DMS 273 treated with DMSO at 0.1 percent for 48 hours (cell line): ENCODE results near the gene HIP1.
"Not testable (repeated sequence)": the region's sequence is repeated elsewhere in the genome, so short reads cannot be mapped to it uniquely, and the experiment has no call there.

Experiments used
- DNase-seq: peaks from one replicate; lab custom pipeline; 2025; lab: John Stamatoyannopoulos, UW

Gene HIP1

GRCh38 chr7:75644589-75644988 lies 94.2 kb downstream of the HIP1 start:
- DNase-seq: no peak

GRCh38 chr7:75642810-75643486 lies 95.8 kb downstream of the HIP1 start:
- peak; percentile 28 for DNase-seq

GRCh38 chr7:75640201-75640600 lies 98.5 kb downstream of the HIP1 start:
- DNase-seq: no peak

GRCh38 chr7:75639886-75640190 lies 98.9 kb downstream of the HIP1 start:
- DNase-seq: no peak

- DNase-seq: no peak
Measured at GRCh38 chr7:75639071-75639885, 99.5 kb downstream of the HIP1 start.

GRCh38 chr7:75638594-75639070 lies 100.1 kb downstream of the HIP1 start:
- no peak for DNase-seq

- no peak for DNase-seq
Measured at GRCh38 chr7:75637854-75638593, 100.7 kb downstream of the HIP1 start.

GRCh38 chr7:75635036-75635435 lies 103.7 kb downstream of the HIP1 start:
- no peak for DNase-seq

- DNase-seq: not testable (repeated sequence)
Measured at GRCh38 chr7:75632587-75632986, 106.2 kb downstream of the HIP1 start.

- DNase-seq: no peak
Measured at GRCh38 chr7:75631711-75632110, 107.0 kb downstream of the HIP1 start.

- no peak for DNase-seq
Measured at GRCh38 chr7:75630549-75630948, 108.2 kb downstream of the HIP1 start.

- DNase-seq: no peak
Measured at GRCh38 chr7:75629044-75629443, 109.7 kb downstream of the HIP1 start.

GRCh38 chr7:75628055-75628454 lies 110.7 kb downstream of the HIP1 start:
- DNase-seq: no peak

- DNase-seq: no peak
Measured at GRCh38 chr7:75626954-75627353, 111.8 kb downstream of the HIP1 start.

- no peak for DNase-seq
Measured at GRCh38 chr7:75625868-75626267, 112.9 kb downstream of the HIP1 start.

GRCh38 chr7:75624134-75624832 lies 114.5 kb downstream of the HIP1 start:
- no peak for DNase-seq

- DNase-seq: no peak
Measured at GRCh38 chr7:75623390-75624133, 115.2 kb downstream of the HIP1 start.

GRCh38 chr7:75621124-75621523 lies 117.6 kb downstream of the HIP1 start:
- DNase-seq: no peak

- no peak for DNase-seq
Measured at GRCh38 chr7:75619636-75620035, 119.1 kb downstream of the HIP1 start.

GRCh38 chr7:75617634-75618234 lies 121.0 kb downstream of the HIP1 start:
- no peak for DNase-seq
